Liver (tissue), 9 donors: Measurements from ENCODE around the gene ACCSL. TPM values are rescaled to one million over a fixed set of nuclear protein-coding genes. Genes with fewer than 3 reads are reported as not detected.

ENCODE experiments used
- DNase-seq: peaks from one replicate; pipeline ENCODE4 v3.0.0-alpha.2; 2017; ENCODE audit warnings: low spot score
- H3K27ac ChIP-seq, 2 donors: one replicate each; pipeline ENCODE4 v1.7.0; 2013; ENCODE audit warnings: inconsistent platforms in 2 of 2, low read length in 2 of 2, control low read depth in 1 of 2, low read depth in 1 of 2, mild to moderate bottlenecking in 1 of 2
- H3K27me3 ChIP-seq, 4 donors: one replicate each; pipeline versions ENCODE4 v1.6.1 to v1.7.0; 2013; ENCODE audit warnings: low read length in 3 of 4, inconsistent platforms in 1 of 4, mild to moderate bottlenecking in 1 of 4, moderate library complexity in 1 of 4; ENCODE audit not compliant: control insufficient read depth in 4 of 4, insufficient read depth in 4 of 4
- H3K36me3 ChIP-seq, 4 donors: one replicate each; pipeline versions ENCODE4 v1.6.1 to v1.7.0; 2013; ENCODE audit warnings: low read length in 3 of 4, mild to moderate bottlenecking in 3 of 4, low read depth in 1 of 4, moderate library complexity in 1 of 4; ENCODE audit not compliant: control insufficient read depth in 4 of 4, insufficient read depth in 3 of 4
- H3K4me1 ChIP-seq, 4 donors: one replicate each; pipeline versions ENCODE4 v1.6.1 to v1.7.0; 2013; ENCODE audit warnings: low read length in 3 of 4, mild to moderate bottlenecking in 3 of 4, moderate library complexity in 1 of 4; ENCODE audit not compliant: control insufficient read depth in 4 of 4, insufficient read depth in 4 of 4
- H3K4me3 ChIP-seq, 3 donors: one replicate each; pipeline versions ENCODE4 v1.6.1 to v1.7.0; 2013; ENCODE audit warnings: low read length in 3 of 3, control low read depth in 1 of 3, low read depth in 1 of 3, mild to moderate bottlenecking in 1 of 3
- H3K9ac ChIP-seq, 2 donors: one replicate each; pipeline ENCODE4 v1.7.0; 2013; ENCODE audit warnings: low read length in 2 of 2, mild to moderate bottlenecking in 2 of 2, moderate library complexity in 2 of 2, control low read depth in 1 of 2, low read depth in 1 of 2
- H3K9me3 ChIP-seq, 4 donors: one replicate each; pipeline versions ENCODE4 v1.6.1 to v1.7.0; 2013; ENCODE audit warnings: low read length in 3 of 4; ENCODE audit not compliant: control insufficient read depth in 4 of 4
- CTCF ChIP-seq: fragments of 150-350 bp; IDR thresholded peaks from 2 replicates; pipeline ENCODE4 v1.5.1; 2017; ENCODE audit warnings: improper control_type of control experiment, low read depth, low read length; ENCODE audit not compliant: missing input control
- EGR1 ChIP-seq, 2 donors: IDR thresholded peaks; 2 replicates each; pipeline ENCODE4 v1.6.1; 2016 to 2018; ENCODE audit warnings: antibody characterized with exemption in 2 of 2, low read depth in 2 of 2
- FOXA1 ChIP-seq: IDR thresholded peaks from 2 replicates; pipeline ENCODE4 v1.6.1; 2016; ENCODE audit warnings: antibody characterized with exemption
- FOXA2 ChIP-seq: IDR thresholded peaks from 2 replicates; pipeline ENCODE4 v1.6.1; 2016; ENCODE audit warnings: antibody characterized with exemption
- GABPA ChIP-seq, 2 donors: IDR thresholded peaks in 1 of 2; conservative IDR thresholded peaks in 1 of 2; 2 replicates each; pipeline ENCODE4 v1.6.1; 2016; ENCODE audit warnings: antibody characterized with exemption in 2 of 2, mild to moderate bottlenecking in 1 of 2, moderate library complexity in 1 of 2
- HNF4A ChIP-seq, 2 donors: conservative IDR thresholded peaks; 2 replicates each; pipeline ENCODE4 v1.6.1; 2016; ENCODE audit warnings: antibody characterized with exemption in 2 of 2, mild to moderate bottlenecking in 2 of 2
- HNF4G ChIP-seq: IDR thresholded peaks from 2 replicates; pipeline ENCODE4 v1.6.1; 2016; ENCODE audit warnings: antibody characterized with exemption
- JUND ChIP-seq, 2 donors: IDR thresholded peaks; 2 replicates each; pipeline ENCODE4 v1.6.1; 2016; ENCODE audit warnings: antibody characterized with exemption in 2 of 2
- MAX ChIP-seq: IDR thresholded peaks from 2 replicates; pipeline ENCODE4 v1.6.1; 2016; ENCODE audit warnings: antibody characterized with exemption
- NR2F2 ChIP-seq: IDR thresholded peaks from 2 replicates; pipeline ENCODE4 v1.6.1; 2016; ENCODE audit warnings: antibody characterized with exemption
- RAD21 ChIP-seq, 2 donors: IDR thresholded peaks; 2 replicates each; pipeline ENCODE4 v1.6.1; 2016; ENCODE audit warnings: antibody characterized with exemption in 2 of 2, mild to moderate bottlenecking in 2 of 2
- REST ChIP-seq: IDR thresholded peaks from 2 replicates; pipeline ENCODE4 v1.6.1; 2016; ENCODE audit warnings: antibody characterized with exemption, mild to moderate bottlenecking
- RXRA ChIP-seq, 2 donors: IDR thresholded peaks; 2 replicates each; pipeline ENCODE4 v1.6.1; 2017 to 2018; ENCODE audit warnings: antibody characterized with exemption in 2 of 2, mild to moderate bottlenecking in 1 of 2
- SP1 ChIP-seq: IDR thresholded peaks from 2 replicates; pipeline ENCODE4 v1.6.1; 2018; ENCODE audit warnings: antibody characterized with exemption, mild to moderate bottlenecking
- TAF1 ChIP-seq: conservative IDR thresholded peaks from 2 replicates; pipeline ENCODE4 v1.6.1; 2016; ENCODE audit warnings: antibody characterized with exemption, mild to moderate bottlenecking
- YY1 ChIP-seq: IDR thresholded peaks from 2 replicates; pipeline ENCODE4 v1.6.1; 2016; ENCODE audit warnings: antibody characterized with exemption, mild to moderate bottlenecking
- ZBTB33 ChIP-seq: IDR thresholded peaks from 2 replicates; pipeline ENCODE4 v1.6.1; 2016; ENCODE audit warnings: antibody characterized with exemption
- WGBS: extraction: QIAGEN DNeasy Blood & Tissue Kit; methylation state at CpG from one replicate; pipeline ENCODE4 v1.1.7; 2013; 5-methylcytosine and 5-hydroxymethylcytosine counted together
- polyA plus RNA-seq, 2 donors: library from polyadenylated mRNA; stranded (reverse) in 1 of 2; unstranded in 1 of 2; fragments of 200-250 nt in 1 of 2; fragments of >200 nt in 1 of 2; fragmentation: Nextera tagmentation in 1 of 2; extraction: Ambion mirVana in 1 of 2; gene quantifications; one replicate each; pipeline versions ENCODE4 v1.2.1 to v1.2.3, GENCODE V29; 2013 to 2015
- total RNA-seq, 2 donors: library from RNA; depleted of rRNA; stranded (reverse); fragments of >200 nt; gene quantifications; one replicate each; pipeline ENCODE4 v1.2.3, GENCODE V29; 2014
- TF ChIP-seq, protein P1 (sequence below): IDR thresholded peaks from 2 replicates; pipeline ENCODE4 v1.6.1; 2016; ENCODE audit warnings: antibody characterized with exemption
- donor health status: healthy.
- donor health status: healthy.
- donor health status: healthy.
- donor health status: healthy.
- donor health status: healthy.

Gene ACCSL
- total and polyA plus RNA-seq, 4 donors = 0.09 TPM; not detected in 3

DNA sequence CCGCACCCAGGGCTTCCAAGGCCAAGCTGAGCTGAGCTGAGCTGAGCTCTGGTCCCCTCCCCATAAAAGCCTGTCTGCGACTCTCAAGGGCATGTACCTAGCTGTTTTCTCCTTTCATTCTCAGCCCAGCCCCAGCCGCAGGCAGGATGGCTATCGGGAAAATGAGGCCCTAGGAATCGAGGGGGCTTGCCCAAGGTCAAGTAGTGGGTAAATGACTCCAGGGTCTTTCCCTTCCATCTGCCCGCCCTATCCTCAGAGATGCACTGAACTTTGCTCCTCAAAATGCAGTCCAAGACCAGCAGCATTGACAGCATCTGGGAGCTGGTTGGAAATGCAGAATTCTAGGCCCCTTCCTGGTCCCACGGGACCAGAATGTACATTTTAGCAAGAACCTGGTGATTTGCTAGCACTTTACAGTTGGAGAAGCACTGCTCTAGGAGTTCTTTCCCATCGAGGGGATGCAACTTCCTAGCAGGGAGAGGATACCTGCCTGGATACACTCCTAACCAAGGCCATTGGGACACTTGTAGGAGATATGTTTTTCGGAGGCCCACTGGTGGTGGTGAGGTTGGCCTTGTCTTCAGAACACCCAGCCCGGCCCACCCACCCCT is 43.2 kb upstream of the ACCSL start:
- TF ChIP-seq YY1 = no peak
- TF ChIP-seq, protein P1, sequence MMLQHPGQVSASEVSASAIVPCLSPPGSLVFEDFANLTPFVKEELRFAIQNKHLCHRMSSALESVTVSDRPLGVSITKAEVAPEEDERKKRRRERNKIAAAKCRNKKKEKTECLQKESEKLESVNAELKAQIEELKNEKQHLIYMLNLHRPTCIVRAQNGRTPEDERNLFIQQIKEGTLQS = no peak
- TF ChIP-seq HNF4G = no peak
- TF ChIP-seq NR2F2 = no peak
- Histone ChIP-seq H3K9me3 (no peaks in the 10 kb centered on the region), H3K36me3 (no peaks in the 10 kb centered on the region), H3K4me3 (no peak overlapping the region), H3K4me1 (no peaks in the 10 kb centered on the region), H3K27me3 (no peaks in the 10 kb centered on the region), H3K27ac (no peak overlapping the region), H3K9ac (no peak overlapping the region)
- 78% methylated on average over 10 of the region's 10 CpGs for WGBS
- DNase-seq = peak; percentile 21

DNA sequence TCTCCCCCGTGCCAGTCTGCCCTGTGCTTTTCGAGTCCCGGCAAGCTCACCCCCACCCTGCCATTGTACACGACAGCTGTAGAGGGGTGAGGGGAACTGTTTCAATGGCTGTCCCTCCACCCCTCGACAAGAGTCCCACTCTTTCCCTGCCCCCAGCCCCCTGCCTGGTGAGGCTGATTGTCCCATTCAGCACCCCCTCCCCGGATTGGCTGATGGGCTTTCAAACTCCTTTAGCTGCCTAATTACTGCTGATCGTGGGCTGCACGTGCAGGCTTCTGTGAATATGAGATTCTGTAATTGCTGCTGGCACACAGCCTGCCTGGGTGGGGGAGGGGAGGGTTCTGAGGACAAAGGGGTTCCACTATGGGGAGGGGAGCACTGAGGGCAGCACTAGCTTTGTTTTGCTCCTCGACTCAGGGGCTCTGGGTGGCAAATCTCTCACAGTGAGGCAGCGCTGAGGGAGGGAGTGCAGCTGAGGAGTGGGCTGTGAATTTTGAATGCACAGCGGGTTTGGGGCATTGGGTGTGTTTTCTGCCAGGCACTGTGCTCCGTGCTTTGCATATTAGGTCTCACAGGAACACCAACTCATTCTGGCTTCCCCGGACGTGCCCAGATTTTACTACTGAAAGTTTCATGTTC is 42.6 kb upstream of the ACCSL start:
- TF ChIP-seq MAX (no peak), CTCF (no peak), FOXA2 (no peak), FOXA1 (no peak), REST (no peak), YY1 (no peak), RXRA (IDR thresholded peaks at IDR 0.05) (no peak), RAD21 (IDR thresholded peaks at IDR 0.05) (no peak), NR2F2 (no peak), GABPA (IDR thresholded peaks at IDR 0.05 in 1 of 2, conservative IDR thresholded peaks at IDR 0.05 in 1 of 2) (no peak), HNF4A (conservative IDR thresholded peaks at IDR 0.05) (no peak), TAF1 (no peak), ZBTB33 (no peak), HNF4G (no peak), JUND (IDR thresholded peaks at IDR 0.05) (no peak), SP1 (no peak), EGR1 (IDR thresholded peaks at IDR 0.05; ENCODE audit: low read depth in 2 of 2) (no peak)
- TF ChIP-seq, protein P1 = no peak
- Histone ChIP-seq H3K27ac (no peak overlapping the region), H3K36me3 (no peaks in the 10 kb centered on the region), H3K27me3 (peaks cover 0 to 2% (median 0%) of the 10 kb centered on the region in 4 donors), H3K9ac (no peak overlapping the region), H3K4me1 (no peaks in the 10 kb centered on the region), H3K9me3 (no peaks in the 10 kb centered on the region), H3K4me3 (no peak overlapping the region)
- WGBS = 68% methylated on average over 14 of the region's 14 CpGs
- DNase-seq = peak; percentile 29
